ENCODE results near the gene SMAP1.

DNA sequence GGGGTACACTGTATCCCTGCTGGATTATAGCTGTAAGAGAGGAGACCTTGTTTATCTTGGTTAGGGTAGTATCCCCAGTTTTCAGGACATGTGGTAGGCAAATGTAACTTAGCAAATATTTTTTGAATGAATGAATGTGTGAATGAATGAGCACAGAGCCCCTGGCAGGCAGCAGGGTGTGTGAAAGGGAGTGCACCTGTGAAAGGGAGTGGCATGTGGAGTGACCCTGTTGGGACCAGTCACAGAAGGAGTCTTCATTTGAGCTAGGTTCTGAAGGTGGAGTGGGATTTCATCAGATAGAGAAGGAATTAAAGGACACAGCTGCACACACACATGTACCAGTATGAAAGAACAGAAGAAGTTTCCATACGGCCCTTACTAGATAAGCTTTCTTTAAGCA lies 4.9 kb downstream of the SMAP1 start:
- TF ChIP-seq, protein P1, sequence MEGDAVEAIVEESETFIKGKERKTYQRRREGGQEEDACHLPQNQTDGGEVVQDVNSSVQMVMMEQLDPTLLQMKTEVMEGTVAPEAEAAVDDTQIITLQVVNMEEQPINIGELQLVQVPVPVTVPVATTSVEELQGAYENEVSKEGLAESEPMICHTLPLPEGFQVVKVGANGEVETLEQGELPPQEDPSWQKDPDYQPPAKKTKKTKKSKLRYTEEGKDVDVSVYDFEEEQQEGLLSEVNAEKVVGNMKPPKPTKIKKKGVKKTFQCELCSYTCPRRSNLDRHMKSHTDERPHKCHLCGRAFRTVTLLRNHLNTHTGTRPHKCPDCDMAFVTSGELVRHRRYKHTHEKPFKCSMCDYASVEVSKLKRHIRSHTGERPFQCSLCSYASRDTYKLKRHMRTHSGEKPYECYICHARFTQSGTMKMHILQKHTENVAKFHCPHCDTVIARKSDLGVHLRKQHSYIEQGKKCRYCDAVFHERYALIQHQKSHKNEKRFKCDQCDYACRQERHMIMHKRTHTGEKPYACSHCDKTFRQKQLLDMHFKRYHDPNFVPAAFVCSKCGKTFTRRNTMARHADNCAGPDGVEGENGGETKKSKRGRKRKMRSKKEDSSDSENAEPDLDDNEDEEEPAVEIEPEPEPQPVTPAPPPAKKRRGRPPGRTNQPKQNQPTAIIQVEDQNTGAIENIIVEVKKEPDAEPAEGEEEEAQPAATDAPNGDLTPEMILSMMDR (IDR thresholded peaks at IDR 0.05; ENCODE audit: low read depth, low read length): no peak
- no peak for TF ChIP-seq EZH2phosphoT487 (IDR thresholded peaks at IDR 0.05; ENCODE audit: low read depth)

Measured in OCI-LY3 (cell line).